Naive B cell (primary cell): ENCODE measurements around the gene CTNNA1. TPM values are rescaled to one million over a fixed set of nuclear protein-coding genes. Genes with fewer than 3 reads are reported as not detected.
A peak's percentile ranks its signal among the peaks of the same experiment; 100 is the strongest.
"Not testable (repeated sequence)": the region's sequence is repeated elsewhere in the genome, so short reads cannot be mapped to it uniquely, and the experiment has no call there.

Source experiments
- ATAC-seq, 2 donors: fragments of 150-1000 bp; cut with Tn5 transposase; 2 replicates each; pipeline ENCODE4 v1.10.0; 2021; ENCODE audit warnings: low read depth in 2 of 2, mild to moderate bottlenecking in 2 of 2, moderate library complexity in 2 of 2
- DNase-seq: peaks from one replicate; pipeline ENCODE4 v3.0.0; 2022
- H3K27ac Mint-ChIP-seq, 6 donors: one replicate each; pipeline ENCODE4 v1.8.0; 2020 to 2022; ENCODE audit warnings: mild to moderate bottlenecking in 6 of 6, mixed read lengths in 6 of 6, moderate library complexity in 5 of 6, inconsistent platforms in 2 of 6
- H3K27me3 Mint-ChIP-seq, 3 donors: one replicate each; pipeline ENCODE4 v1.8.0; 2021 to 2022; ENCODE audit warnings: mixed read lengths in 3 of 3, mild to moderate bottlenecking in 1 of 3
- H3K36me3 Mint-ChIP-seq, 2 donors: one replicate each; pipeline ENCODE4 v1.8.0; 2020 to 2022; ENCODE audit warnings: mixed read lengths in 2 of 2, inconsistent platforms in 1 of 2, mild to moderate bottlenecking in 1 of 2
- H3K4me1 Mint-ChIP-seq, 3 donors: one replicate each; pipeline ENCODE4 v1.8.0; 2020 to 2022; ENCODE audit warnings: mixed read lengths in 3 of 3, inconsistent platforms in 1 of 3, mild to moderate bottlenecking in 1 of 3, moderate library complexity in 1 of 3
- H3K4me3 Mint-ChIP-seq, 8 donors: one replicate each; pipeline ENCODE4 v1.8.0; 2020 to 2022; ENCODE audit warnings: mild to moderate bottlenecking in 8 of 8, mixed read lengths in 8 of 8, moderate library complexity in 8 of 8, inconsistent platforms in 2 of 8
- H3K9me3 Mint-ChIP-seq, 7 donors: one replicate each; pipeline ENCODE4 v1.8.0; 2020 to 2022; ENCODE audit warnings: mixed read lengths in 7 of 7, mild to moderate bottlenecking in 5 of 7, inconsistent platforms in 2 of 7, moderate library complexity in 1 of 7
- polyA plus RNA-seq, 6 donors: library from polyadenylated mRNA; unstranded; fragments of 300-500 nt; fragmentation: Illumina TruSeq; gene quantifications; one replicate each; pipeline ENCODE4 v1.2.3, GENCODE V29; 2021; ENCODE audit warnings: low read depth in 6 of 6

The CTNNA1 gene
- polyA plus RNA-seq, 6 donors from 2014 or later, result 18.8 to 25.8 (median 23.7) TPM

DNA sequence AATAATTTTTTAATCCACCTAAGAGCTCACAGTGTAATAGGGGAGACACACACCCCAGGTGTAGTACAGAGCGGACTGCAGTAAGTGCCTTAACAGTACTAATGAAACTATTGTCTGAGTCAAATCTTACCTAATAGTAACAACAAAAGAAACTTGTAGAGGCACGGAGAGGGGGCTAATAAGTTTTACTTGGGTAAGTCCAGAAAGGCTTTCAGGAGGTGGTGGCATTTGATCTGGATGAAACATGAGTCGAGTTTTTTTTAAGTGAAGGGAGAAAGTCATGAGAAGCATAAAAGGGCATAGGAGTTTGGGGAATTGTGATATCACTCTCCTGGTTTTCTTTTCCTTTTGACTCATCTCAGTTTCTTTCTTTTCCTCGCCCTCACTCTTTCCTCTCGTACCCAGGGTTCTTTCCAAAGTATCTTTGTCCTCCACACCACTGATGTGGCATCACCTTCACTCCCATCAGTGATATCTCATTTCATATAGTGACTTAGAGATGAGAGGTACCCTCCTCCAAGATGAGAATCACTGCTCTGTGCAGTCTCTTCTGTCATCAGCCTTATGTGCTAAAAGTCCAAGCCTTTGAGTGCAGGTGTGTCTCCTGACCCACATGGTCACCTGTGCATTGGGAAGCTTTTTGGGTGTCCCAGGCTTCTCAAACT, 2.0 kb downstream of the CTNNA1 start:
- H3K36me3 Mint-ChIP-seq, result peaks cover 5 to 14% of the 10 kb centered on the region in 2 donors
- ATAC-seq (no peak), DNase-seq (no peak)
- H3K27me3 Mint-ChIP-seq, result no peaks in the 10 kb centered on the region
- peak overlapping the region in 3 of 6 donors; percentile 31 to 78 (median 69) for H3K27ac Mint-ChIP-seq
- peaks cover 31 to 44% (median 35%) of the 10 kb centered on the region in 3 donors for H3K4me1 Mint-ChIP-seq
- H3K9me3 Mint-ChIP-seq, result peaks cover 5 to 26% (median 20%) of the 10 kb centered on the region in 7 donors
- H3K4me3 Mint-ChIP-seq, result peak overlapping the region in 7 of 8 donors; percentile 71 to 92 (median 87)

DNA sequence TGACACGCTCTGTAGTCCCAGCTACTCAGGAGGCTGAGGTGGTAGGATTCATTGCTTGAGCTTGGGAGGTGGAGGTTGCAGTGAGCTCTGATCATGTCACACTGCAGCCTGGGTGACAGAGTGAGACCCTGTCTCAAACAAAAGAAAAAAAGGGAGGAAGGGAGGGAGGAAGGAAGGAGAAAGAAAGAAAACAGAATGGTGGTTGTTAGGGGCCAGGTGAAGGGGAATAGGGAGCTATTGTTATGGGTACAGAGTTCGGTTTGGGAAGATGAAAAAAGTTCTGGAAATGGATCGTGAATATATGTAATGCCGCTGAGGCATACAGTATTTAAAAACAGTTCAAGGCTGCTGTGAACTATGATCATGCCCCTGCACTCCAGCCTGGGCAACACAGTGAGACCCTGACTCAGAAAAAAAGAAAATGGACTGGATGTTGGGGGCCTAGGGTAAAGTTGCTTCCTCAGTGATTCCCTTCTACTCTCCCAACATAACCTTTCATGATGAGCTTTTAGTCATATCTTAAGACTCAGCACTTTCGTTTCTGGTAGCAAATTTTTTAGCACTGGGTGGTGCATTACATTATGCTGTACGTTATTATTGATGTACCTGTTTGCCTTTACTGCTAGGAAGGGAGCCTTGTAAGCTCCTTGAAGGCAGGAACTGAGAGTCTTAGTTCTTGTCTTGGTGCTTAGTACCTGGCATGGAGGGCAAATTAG, 4.0 kb downstream of the CTNNA1 start:
- no peaks in the 10 kb centered on the region for H3K27me3 Mint-ChIP-seq
- H3K9me3 Mint-ChIP-seq, result peaks cover 5 to 26% (median 20%) of the 10 kb centered on the region in 7 donors
- H3K4me1 Mint-ChIP-seq, result peaks cover 36 to 50% (median 47%) of the 10 kb centered on the region in 3 donors
- H3K4me3 Mint-ChIP-seq, result peak overlapping the region in 1 of 8 donors; percentile 6
- no peak for DNase-seq
- H3K27ac Mint-ChIP-seq, result no peak overlapping the region
- no peak for ATAC-seq
- peaks cover 10 to 22% of the 10 kb centered on the region in 2 donors for H3K36me3 Mint-ChIP-seq

DNA sequence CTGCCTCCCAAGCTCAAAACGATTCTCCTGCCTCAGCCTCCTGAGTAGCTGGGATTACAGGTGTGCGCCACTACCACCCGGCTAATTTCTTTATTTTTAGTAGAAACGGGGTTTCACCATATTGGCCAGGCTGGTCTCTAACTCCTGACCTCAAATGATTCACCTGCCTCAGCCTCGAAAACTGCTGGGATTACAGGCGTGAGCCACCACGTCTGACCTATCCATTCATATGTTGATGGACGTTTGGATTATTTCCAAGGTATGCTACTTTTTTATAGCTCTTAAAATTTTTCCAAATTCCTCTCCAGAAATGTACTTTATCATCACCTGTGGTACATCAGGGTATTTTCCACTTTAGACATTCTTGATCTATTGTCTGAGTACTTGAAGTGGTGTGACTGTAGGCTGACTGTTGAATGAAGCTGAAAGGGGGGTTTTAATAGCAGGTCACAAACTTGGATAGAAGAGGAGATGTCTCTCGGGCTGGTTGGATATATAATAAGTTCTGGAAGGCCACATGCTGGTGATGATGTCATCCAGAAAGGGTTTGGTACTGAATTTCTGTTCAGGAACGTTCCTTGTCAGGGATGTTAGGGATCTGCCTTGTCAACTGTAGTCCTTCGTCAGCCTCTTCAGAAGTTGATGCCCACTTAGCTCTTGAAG, 7.4 kb downstream of the CTNNA1 start:
- Mint-ChIP-seq H3K27ac (peak overlapping the region in 2 of 6 donors; percentile 21 to 47), H3K4me1 (peaks cover 19 to 32% (median 22%) of the 10 kb centered on the region in 3 donors)

DNA sequence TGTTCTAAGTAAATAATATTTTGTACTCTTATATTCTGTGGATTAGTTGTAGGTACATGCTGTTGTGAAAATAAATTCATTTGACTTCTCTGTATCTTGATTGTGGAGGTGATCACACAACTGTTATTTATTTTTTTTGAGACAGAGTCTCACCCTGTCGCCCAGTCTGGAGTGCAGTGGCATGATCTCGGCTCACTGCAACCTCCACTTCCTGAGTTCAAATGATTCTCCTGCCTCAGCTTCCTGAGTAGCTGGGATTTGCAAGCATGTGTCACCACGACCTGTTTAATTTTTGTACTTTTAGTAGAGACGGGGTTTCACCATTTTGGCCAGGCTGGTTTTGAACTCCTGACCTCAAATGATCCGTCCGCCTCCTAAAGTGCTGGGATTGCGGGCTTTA, 7.9 kb downstream of the CTNNA1 start:
- not testable (repeated sequence) for H3K4me3 Mint-ChIP-seq, DNase-seq, H3K27me3 Mint-ChIP-seq, ATAC-seq
- H3K36me3 Mint-ChIP-seq, result peaks cover 10 to 22% of the 10 kb centered on the region in 2 donors
- H3K4me1 Mint-ChIP-seq, result peaks cover 22 to 32% (median 27%) of the 10 kb centered on the region in 3 donors
- H3K9me3 Mint-ChIP-seq, result peaks cover 5 to 26% (median 20%) of the 10 kb centered on the region in 7 donors
- H3K27ac Mint-ChIP-seq, result peak overlapping the region in 3 of 6 donors; percentile 21 to 47 (median 24)

More for the DNA sequence above, 7.4 kb downstream of the CTNNA1 start:
- no peak for DNase-seq
- Mint-ChIP-seq H3K4me3 (no peak overlapping the region), H3K9me3 (peaks cover 5 to 26% (median 20%) of the 10 kb centered on the region in 7 donors), H3K27me3 (no peaks in the 10 kb centered on the region), H3K36me3 (peaks cover 10 to 22% of the 10 kb centered on the region in 2 donors)
- ATAC-seq, result no peak

DNA sequence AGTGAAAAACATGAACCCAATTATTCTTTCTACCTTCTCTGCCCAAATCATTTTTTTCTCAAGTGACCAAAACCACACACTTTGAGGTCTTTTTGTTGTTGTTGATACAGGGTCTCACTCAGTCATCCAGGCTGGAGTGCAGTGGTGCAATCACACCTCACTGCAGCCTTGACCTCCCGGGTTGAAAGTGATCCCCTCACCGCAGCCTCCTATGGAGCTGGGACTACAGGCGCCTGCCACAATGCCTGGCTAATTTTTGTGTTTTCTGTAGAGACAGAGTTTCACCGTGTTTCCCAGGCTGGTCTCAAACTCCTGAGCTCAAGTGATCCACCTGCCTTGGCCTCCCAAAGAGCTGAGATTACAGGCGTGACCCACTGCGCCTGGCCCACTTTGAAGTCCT, 8.4 kb downstream of the CTNNA1 start:
- H3K27ac Mint-ChIP-seq, result peak overlapping the region in 3 of 6 donors; percentile 31 to 41 (median 35)
- H3K9me3 Mint-ChIP-seq, result peaks cover 2 to 22% (median 18%) of the 10 kb centered on the region in 7 donors
- peaks cover 24 to 34% (median 29%) of the 10 kb centered on the region in 3 donors for H3K4me1 Mint-ChIP-seq
- H3K4me3 Mint-ChIP-seq, ATAC-seq, H3K27me3 Mint-ChIP-seq, DNase-seq: not testable (repeated sequence)
- peaks cover 10 to 17% of the 10 kb centered on the region in 2 donors for H3K36me3 Mint-ChIP-seq

DNA sequence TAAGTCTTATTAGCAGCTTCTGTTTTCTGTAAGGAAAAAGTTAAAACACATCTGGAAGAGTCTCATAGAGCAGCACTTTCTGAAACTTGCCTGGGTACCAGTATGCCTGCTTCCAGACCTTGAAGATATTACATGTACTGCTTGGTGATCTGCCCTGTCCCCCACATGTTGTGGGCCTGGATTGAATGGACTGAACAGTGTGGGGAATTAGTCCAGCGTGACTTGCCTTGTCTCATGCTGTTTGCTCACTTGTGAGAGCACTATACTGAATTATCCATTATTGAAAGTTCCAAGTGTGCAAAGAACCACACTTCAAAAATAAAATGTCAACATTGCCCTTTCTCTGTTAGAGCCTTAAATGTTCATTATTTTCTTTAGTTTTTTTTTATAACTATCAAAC, 8.9 kb downstream of the CTNNA1 start:
- no peak overlapping the region for H3K4me3 Mint-ChIP-seq
- H3K4me1 Mint-ChIP-seq, result peaks cover 21 to 34% (median 25%) of the 10 kb centered on the region in 3 donors
- no peak for ATAC-seq
- DNase-seq, result no peak
- peaks cover 0 to 21% (median 15%) of the 10 kb centered on the region in 7 donors for H3K9me3 Mint-ChIP-seq
- H3K36me3 Mint-ChIP-seq, result peaks cover 10 to 14% of the 10 kb centered on the region in 2 donors
- H3K27ac Mint-ChIP-seq, result peak overlapping the region in 3 of 6 donors; percentile 31 to 41 (median 35)
- no peaks in the 10 kb centered on the region for H3K27me3 Mint-ChIP-seq

DNA sequence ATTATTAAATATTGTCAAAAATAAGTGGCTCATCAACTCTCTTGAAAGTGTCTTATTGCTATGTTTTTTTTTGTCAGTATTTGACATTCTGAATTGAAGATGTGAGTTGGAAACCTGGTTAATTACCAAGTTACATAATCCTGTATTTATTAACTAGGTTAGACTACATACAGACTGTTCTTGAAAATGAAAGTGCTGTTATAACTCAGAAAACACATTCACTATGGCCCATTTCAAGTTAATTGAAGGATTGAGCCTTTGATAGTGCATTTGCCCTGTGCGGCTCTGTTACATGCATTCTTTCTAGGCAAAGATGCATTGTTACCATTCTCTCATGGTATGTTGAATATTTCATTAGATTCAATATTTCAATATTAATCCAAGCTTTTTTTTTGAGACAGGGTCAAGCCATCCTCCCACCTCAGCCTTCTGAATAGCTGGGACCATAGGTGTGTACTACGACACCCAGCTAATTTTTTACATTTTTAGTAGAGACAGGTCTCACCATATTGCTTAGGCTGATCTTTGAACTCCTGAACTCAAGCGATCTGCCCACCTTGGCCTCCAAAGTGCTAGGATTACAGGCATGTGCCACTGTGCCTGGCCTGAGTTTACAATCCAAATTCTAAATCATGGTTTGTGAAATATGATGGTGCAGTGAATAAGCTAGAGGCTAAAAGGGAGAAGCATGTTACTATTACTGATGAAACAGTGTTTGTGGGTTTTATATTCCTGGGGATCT, 10.0 kb downstream of the CTNNA1 start:
- DNase-seq (no peak), ATAC-seq (no peak)
- peak overlapping the region in 1 of 6 donors; percentile 76 for H3K27ac Mint-ChIP-seq
- peaks cover 0 to 15% (median 9%) of the 10 kb centered on the region in 7 donors for H3K9me3 Mint-ChIP-seq
- H3K4me3 Mint-ChIP-seq, result no peak overlapping the region
- no peaks in the 10 kb centered on the region for H3K27me3 Mint-ChIP-seq
- H3K36me3 Mint-ChIP-seq, result peaks cover 6 to 8% of the 10 kb centered on the region in 2 donors
- peaks cover 22 to 36% (median 25%) of the 10 kb centered on the region in 3 donors for H3K4me1 Mint-ChIP-seq

DNA sequence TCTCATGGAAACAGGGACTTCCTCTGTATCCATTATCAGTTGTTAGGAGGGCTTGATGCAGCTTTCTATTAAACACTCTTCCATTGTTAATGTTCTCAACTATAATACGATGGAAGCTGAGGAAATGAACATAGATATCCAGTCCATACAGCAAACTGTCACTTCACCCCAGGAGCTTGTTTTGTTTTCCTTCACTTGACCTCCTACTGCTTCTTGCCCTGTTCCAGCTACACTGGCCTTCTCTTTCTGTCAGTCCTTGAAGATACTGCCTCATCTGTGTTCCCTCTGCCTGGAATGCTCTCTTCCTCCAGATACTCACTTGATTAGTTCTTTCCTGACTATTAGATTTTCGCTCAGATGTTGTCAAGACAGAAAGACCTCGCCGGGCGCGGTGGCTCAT, 17.1 kb downstream of the CTNNA1 start:
- Mint-ChIP-seq H3K4me3 (no peak overlapping the region), H3K27ac (peak overlapping the region in 1 of 6 donors; percentile 9), H3K4me1 (peaks cover 21 to 32% (median 31%) of the 10 kb centered on the region in 3 donors), H3K36me3 (no peaks in the 10 kb centered on the region), H3K9me3 (no peaks in the 10 kb centered on the region), H3K27me3 (no peaks in the 10 kb centered on the region)
- DNase-seq, result no peak
- ATAC-seq, result no peak

DNA sequence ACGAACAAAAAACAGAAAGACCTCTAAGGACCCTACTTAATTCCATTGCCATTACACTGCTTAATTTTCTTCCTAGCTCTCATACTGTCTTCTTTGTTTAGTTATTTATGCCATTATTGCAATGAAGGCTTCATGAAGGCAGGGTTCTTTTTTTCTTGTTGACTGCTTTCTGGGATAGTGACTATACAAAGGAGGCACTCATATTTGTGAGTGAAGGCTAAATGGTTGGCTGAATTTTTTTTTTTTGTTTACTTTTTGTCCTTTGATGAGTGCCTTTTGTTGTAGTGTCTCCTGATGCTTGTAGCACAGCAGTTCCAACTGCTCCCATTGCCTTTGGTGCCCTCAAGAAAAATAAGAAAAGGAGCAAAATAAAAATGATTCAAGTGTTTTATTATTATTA, 17.8 kb downstream of the CTNNA1 start:
- Mint-ChIP-seq H3K4me3 (no peak overlapping the region), H3K27me3 (no peaks in the 10 kb centered on the region)

DNA sequence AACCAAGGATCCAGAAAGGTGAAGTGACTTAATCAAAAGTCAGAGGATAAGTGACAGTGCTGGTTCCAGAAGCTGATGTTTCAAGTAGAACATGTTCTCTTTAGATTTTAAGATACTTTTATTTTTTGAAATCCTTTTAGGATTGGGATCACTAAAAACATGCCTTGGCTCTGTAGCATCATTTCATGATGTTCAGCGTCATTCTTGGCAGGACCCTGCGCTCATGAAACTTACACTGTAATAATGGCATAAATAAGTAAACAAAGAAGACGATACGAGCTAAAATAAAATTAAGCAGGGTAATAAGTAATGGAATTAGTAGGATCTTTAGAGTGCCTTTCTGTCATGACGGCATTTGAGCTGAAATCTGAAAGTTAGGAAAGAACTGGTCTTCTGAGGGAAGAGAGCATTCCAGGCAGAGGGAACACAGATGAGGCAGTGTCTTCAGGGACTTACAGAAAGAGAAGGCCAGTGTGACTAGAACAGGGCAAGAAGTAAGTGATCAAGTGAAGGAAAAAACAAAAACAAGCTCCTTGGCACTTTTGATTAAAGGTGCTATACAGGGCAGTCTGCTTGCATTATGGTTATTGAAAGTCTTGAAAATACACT, 19.9 kb downstream of the CTNNA1 start:
- no peak for DNase-seq
- Mint-ChIP-seq H3K27ac (no peak overlapping the region), H3K9me3 (peaks cover 0 to 1% (median 0%) of the 10 kb centered on the region in 7 donors), H3K36me3 (peaks cover 0 to 1% of the 10 kb centered on the region in 2 donors), H3K4me3 (no peak overlapping the region), H3K4me1 (peaks cover 5 to 21% (median 16%) of the 10 kb centered on the region in 3 donors), H3K27me3 (no peaks in the 10 kb centered on the region)
- no peak for ATAC-seq

More for the DNA sequence above, 17.8 kb downstream of the CTNNA1 start:
- no peaks in the 10 kb centered on the region for H3K36me3 Mint-ChIP-seq
- DNase-seq (no peak), ATAC-seq (no peak)
- peaks cover 21 to 29% (median 28%) of the 10 kb centered on the region in 3 donors for H3K4me1 Mint-ChIP-seq
- H3K9me3 Mint-ChIP-seq, result no peaks in the 10 kb centered on the region
- peak overlapping the region in 1 of 6 donors; percentile 12 for H3K27ac Mint-ChIP-seq

DNA sequence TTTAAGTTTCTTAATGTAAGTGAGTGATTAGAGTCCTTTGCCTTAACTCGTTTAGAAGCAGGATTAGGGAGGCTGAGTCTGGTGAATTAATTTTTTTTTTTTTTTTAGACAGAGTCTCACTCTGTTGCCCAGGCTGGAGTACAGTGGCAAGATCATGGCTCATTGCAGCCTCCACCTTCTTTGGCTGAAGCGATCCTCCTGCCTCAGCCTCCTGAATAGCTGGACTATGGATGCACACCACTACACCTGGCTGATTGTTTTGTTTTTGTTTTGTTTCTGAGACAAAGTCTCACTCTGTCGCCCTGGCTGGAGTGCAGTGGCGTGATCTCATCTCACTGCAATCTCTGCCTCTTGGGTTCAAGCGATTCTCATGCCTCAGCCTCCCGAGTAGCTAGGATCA, 20.4 kb downstream of the CTNNA1 start:
- ATAC-seq, H3K9me3 Mint-ChIP-seq, H3K27me3 Mint-ChIP-seq, H3K36me3 Mint-ChIP-seq, H3K4me3 Mint-ChIP-seq, DNase-seq, H3K27ac Mint-ChIP-seq: not testable (repeated sequence)
- peaks cover 2 to 21% (median 16%) of the 10 kb centered on the region in 3 donors for H3K4me1 Mint-ChIP-seq

DNA sequence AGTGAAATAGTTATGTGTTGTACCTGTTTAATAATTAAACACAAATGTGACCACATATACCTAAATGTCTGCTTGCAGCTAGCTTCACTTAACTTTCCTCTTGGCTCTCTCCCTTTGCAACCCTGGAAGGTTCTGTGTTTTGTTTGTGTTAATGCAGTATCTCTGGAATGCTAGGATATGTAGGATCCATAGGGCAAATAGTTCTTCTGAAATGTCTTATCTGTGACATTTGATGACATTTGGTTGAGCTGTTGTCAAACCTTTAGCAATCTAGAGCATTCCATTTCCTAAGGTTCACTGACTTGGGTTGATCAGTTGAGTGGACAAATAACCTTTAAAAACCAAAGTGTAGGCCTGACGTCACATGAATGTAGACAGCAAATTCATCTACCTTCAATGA, 21.8 kb downstream of the CTNNA1 start:
- Mint-ChIP-seq H3K36me3 (peaks cover 0 to 5% of the 10 kb centered on the region in 2 donors), H3K4me1 (peaks cover 2 to 21% (median 16%) of the 10 kb centered on the region in 3 donors), H3K27ac (peak overlapping the region in 2 of 6 donors; percentile 3 to 66), H3K27me3 (no peaks in the 10 kb centered on the region), H3K9me3 (peaks cover 0 to 5% (median 0%) of the 10 kb centered on the region in 7 donors), H3K4me3 (no peak overlapping the region)
- ATAC-seq (no peak), DNase-seq (no peak)
